ENCODE results near the gene TTC34. TPM values are rescaled to one million over a fixed set of nuclear protein-coding genes. Genes with fewer than 3 reads are reported as not detected.
"Not testable (repeated sequence)": the region's sequence is repeated elsewhere in the genome, so short reads cannot be mapped to it uniquely, and the experiment has no call there.

Gene TTC34
- total and polyA plus RNA-seq, 7 donors: under 0.01 to 0.83 (median 0.56) TPM; not detected in 1

DNA sequence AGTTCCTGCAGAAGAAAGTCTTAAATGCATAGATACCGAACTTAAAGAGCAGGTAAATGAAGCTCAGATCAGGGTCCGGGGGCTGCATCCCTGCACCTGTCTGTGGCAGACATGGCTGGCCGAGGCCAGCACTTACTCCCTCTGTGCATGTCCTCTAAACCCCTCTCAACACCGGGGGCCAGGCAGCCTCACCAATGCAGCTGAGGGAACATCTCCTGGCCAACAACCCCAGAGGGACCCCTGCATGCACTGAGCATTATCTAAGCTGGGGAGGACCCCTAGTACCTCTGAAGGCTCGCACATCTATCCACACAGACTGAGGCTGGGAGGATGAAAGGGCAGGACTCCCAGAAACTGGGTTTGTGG lies 18.4 kb downstream of the TTC34 start:
- Histone ChIP-seq H3K27ac (no peak overlapping the region), H3K4me3 (no peak overlapping the region), H3K36me3 (no peaks in the 10 kb centered on the region), H3K27me3 (peaks cover 0 to 45% (median 19%) of the 10 kb centered on the region in 3 donors), H3K4me1 (no peaks in the 10 kb centered on the region), H3K9me3 (peaks cover 0 to 8% (median 4%) of the 10 kb centered on the region in 4 donors)
- intact Hi-C loops (cut with DNase I): no loop called here
- WGBS, 2 donors: 83 to 88% methylated on average over 5 of the region's 5 CpGs
- TF ChIP-seq POLR2AphosphoS5 (IDR thresholded peaks at IDR 0.05): no peak
- TF ChIP-seq, protein P1, sequence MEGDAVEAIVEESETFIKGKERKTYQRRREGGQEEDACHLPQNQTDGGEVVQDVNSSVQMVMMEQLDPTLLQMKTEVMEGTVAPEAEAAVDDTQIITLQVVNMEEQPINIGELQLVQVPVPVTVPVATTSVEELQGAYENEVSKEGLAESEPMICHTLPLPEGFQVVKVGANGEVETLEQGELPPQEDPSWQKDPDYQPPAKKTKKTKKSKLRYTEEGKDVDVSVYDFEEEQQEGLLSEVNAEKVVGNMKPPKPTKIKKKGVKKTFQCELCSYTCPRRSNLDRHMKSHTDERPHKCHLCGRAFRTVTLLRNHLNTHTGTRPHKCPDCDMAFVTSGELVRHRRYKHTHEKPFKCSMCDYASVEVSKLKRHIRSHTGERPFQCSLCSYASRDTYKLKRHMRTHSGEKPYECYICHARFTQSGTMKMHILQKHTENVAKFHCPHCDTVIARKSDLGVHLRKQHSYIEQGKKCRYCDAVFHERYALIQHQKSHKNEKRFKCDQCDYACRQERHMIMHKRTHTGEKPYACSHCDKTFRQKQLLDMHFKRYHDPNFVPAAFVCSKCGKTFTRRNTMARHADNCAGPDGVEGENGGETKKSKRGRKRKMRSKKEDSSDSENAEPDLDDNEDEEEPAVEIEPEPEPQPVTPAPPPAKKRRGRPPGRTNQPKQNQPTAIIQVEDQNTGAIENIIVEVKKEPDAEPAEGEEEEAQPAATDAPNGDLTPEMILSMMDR (IDR thresholded peaks at IDR 0.05): no peak
- no peak for TF ChIP-seq POLR2A (IDR thresholded peaks at IDR 0.05)
- TF ChIP-seq EP300 (IDR thresholded peaks at IDR 0.05): no peak
- peak; percentile 51 for DNase-seq

DNA sequence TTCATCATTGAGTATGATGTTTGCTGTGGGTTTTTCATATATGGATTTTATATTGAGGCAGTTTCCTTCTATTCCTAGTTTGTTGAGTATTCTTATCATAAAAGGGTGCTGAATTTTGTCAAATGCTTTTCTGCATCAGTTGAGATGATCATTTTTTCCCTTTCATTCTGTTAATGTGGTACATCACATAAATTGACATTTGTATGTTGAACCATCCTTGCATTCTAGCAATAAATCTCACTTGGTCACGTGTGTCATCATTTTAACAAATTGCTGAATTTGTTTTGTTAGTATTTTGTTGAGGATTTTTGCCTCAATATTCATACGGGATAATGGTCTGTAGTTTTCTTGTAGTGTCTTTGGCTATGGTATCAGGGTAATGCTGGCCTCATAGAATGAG lies 19.9 kb downstream of the TTC34 start:
- H3K9me3 ChIP-seq: peaks cover 0 to 8% (median 4%) of the 10 kb centered on the region in 4 donors
- TF ChIP-seq POLR2A (IDR thresholded peaks at IDR 0.05) (no peak), EP300 (IDR thresholded peaks at IDR 0.05) (no peak)
- TF ChIP-seq, protein P1 (IDR thresholded peaks at IDR 0.05): no peak
- no peak overlapping the region for H3K27ac ChIP-seq
- intact Hi-C loops (cut with DNase I): no loop called here
- 68 to 74% methylated on average over 2 of the region's 2 CpGs for WGBS, 2 donors
- no peak for DNase-seq
- no peaks in the 10 kb centered on the region for H3K4me1 ChIP-seq
- no peak overlapping the region for H3K4me3 ChIP-seq
- H3K27me3 ChIP-seq: peaks cover 0 to 37% (median 5%) of the 10 kb centered on the region in 3 donors
- H3K36me3 ChIP-seq: no peaks in the 10 kb centered on the region

DNA sequence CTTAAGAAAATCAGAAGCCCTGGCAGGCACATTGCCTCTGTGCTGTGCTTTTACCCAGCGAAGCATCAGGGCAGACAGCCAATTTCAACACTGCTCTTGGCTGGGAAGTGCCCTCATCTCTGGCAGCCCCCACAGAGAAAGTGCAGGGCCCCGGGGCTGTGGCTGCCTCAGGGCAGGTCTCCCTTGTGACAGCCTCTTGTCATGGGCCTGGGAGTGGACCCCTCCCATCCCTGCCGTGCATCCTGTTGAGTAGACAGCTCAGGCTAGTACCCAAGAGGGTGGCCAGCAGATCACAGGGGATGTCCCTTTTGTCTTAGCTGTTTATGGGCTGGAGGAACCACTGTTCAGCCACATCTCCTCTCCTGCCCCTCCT lies 23.3 kb downstream of the TTC34 start:
- peak; percentile 35 for DNase-seq
- no peak overlapping the region for H3K4me3 ChIP-seq
- peaks cover 0 to 8% (median 4%) of the 10 kb centered on the region in 4 donors for H3K9me3 ChIP-seq
- H3K27me3 ChIP-seq: peaks cover 0 to 21% (median 4%) of the 10 kb centered on the region in 3 donors
- TF ChIP-seq POLR2A (IDR thresholded peaks at IDR 0.05) (no peak), POLR2AphosphoS5 (IDR thresholded peaks at IDR 0.05) (no peak), EP300 (IDR thresholded peaks at IDR 0.05) (no peak)
- TF ChIP-seq, protein P1 (IDR thresholded peaks at IDR 0.05): no peak
- intact Hi-C loops (cut with DNase I): no loop called here
- H3K36me3 ChIP-seq: no peaks in the 10 kb centered on the region
- no peaks in the 10 kb centered on the region for H3K4me1 ChIP-seq
- 16 to 37% methylated on average over 3 of the region's 3 CpGs for WGBS, 2 donors
- H3K27ac ChIP-seq: no peak overlapping the region

DNA sequence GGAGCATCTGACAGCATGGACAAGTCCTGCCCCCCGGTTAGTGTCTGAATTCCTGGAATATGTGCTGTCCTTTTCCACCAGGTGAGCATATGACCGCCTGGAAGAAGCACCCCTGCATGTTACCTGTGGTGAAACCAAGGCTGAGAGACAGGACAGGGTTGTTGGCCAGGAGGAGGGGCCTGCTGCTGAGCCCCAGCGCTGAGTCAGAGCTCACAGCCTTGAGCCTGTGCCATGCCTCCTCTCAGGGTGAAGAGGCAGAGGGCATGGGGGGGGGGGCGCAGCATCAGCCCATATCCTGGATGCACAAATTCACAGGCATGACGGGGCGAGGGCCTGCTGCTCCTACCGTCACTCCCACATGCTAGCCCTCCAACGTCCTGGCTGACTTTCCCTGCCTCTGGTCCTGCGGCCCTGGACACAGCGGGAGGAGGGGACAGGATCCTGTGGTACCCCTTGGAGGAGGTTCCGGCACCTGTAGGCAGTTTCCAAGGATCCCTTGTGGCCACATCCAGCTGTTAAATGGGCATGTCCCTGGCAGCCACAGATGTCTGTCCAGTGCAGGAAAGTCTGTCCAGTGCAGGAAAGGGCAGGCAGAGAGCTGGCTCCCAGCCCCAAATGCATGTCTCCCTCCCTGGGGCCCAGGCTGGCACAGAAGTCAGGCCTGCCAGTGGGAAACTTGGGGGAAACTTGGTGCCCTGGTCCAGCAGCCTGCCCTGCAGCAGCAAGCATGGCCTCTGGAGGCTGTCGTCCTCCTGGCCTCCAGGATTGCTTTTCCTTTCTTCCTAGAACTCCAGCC lies 23.9 kb downstream of the TTC34 start:
- TF ChIP-seq POLR2AphosphoS5 (IDR thresholded peaks at IDR 0.05): no peak
- Histone ChIP-seq H3K36me3 (no peaks in the 10 kb centered on the region), H3K27me3 (peaks cover 0 to 24% (median 4%) of the 10 kb centered on the region in 3 donors), H3K27ac (no peak overlapping the region), H3K4me3 (no peak overlapping the region), H3K9me3 (peaks cover 0 to 8% (median 4%) of the 10 kb centered on the region in 4 donors), H3K4me1 (no peaks in the 10 kb centered on the region)
- intact Hi-C loops (cut with DNase I): no loop called here
- DNase-seq: peak; percentile 59
- WGBS, 2 donors: 55 to 61% methylated on average over 12 of the region's 12 CpGs

DNA sequence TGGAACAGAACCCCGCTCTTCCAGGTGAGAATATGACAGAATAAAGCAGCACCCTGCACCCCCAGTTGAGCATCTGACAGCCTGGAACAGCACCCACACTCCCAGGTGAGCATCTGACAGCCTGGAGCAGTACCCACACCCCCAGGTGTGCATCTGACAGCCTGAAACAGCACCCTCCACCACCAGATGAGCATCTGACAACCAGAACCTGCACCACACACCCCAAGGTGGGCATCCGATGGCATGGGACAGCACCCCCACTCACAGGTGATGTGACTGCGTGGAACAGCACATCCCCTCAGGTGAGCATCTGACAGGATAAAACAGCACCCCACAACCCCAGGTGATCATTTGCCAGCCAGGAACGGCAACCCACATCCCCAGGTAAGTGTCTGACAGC lies 26.2 kb downstream of the TTC34 start:
- 57 to 73% methylated on average over 4 of the region's 4 CpGs for WGBS, 2 donors
- not testable (repeated sequence) for H3K36me3 ChIP-seq

DNA sequence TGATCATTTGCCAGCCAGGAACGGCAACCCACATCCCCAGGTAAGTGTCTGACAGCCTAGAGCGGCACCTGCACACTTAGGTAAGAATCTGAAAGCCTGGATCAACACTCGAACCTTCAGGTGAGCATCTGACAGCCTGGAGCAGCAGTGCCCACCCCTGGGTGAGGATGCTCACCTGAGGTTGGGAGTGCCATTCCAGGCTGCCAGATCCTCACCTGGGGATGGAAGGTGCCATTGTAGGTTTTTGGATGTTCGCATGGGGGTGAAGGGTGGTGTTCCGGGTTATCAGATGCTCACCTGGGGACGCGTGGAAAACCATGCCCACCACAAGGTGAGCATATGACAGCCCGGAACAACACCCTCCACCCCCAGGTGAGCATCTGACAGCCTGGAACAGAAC lies 33.4 kb downstream of the TTC34 start:
- H3K27ac ChIP-seq; H3K36me3 ChIP-seq; H3K4me3 ChIP-seq; H3K9me3 ChIP-seq; H3K27me3 ChIP-seq; intact Hi-C loops (cut with DNase I); H3K4me1 ChIP-seq: not testable (repeated sequence)
- 58 to 68% methylated on average over 8 of the region's 8 CpGs for WGBS, 2 donors
- DNase-seq: peak; percentile 9

More for the DNA sequence above, 26.2 kb downstream of the TTC34 start:
- H3K27ac ChIP-seq; H3K4me1 ChIP-seq; intact Hi-C loops (cut with DNase I); H3K9me3 ChIP-seq; H3K4me3 ChIP-seq: not testable (repeated sequence)
- peak; percentile 17 for DNase-seq
- peaks cover 0 to 18% (median 4%) of the 10 kb centered on the region in 3 donors for H3K27me3 ChIP-seq

DNA sequence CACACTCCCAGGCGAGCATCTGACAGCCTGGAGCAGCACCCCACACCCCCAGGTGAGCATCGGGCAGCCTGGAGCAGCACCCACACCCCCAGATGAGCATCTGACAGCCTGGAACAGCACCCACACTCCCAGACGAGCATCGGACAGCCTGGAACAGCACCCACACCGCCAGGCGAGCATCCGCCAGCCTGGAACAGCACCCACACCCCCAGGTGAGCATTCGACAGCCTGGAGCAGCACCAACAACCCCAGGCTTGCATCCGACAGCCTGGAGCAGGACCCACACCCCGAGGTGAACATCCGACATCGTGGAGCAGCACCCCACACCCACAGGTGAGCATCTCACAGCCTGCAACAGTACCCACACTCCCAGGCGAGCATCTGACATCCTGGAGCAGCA lies 42.1 kb downstream of the TTC34 start:
- intact Hi-C loops (cut with DNase I); H3K4me3 ChIP-seq; H3K27ac ChIP-seq; H3K9me3 ChIP-seq; H3K4me1 ChIP-seq; H3K27me3 ChIP-seq; H3K36me3 ChIP-seq: not testable (repeated sequence)
- peak; percentile 50 for DNase-seq
- WGBS, 2 donors: 51 to 61% methylated on average over 9 to 12 of the region's 13 CpGs

DNA sequence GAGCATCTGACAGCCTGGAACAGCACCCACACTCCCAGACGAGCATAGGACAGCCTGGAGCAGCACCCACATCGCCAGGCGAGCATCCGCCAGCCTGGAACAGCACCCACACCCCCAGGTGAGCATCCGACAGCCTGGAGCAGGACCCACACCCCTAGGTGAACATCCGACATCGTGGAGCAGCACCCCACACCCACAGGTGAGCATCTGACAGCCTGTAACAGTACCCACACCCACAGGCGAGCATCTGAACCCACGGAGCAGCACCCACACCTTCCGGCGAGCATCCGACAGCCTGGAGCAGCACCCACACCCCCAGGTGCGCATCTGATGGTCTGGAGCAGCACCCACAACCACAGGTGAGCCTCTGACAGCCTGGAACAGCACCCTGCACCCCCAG lies 44.0 kb downstream of the TTC34 start:
- peak; percentile 47 for DNase-seq
- H3K36me3 ChIP-seq; H3K27ac ChIP-seq; intact Hi-C loops (cut with DNase I); H3K9me3 ChIP-seq; H3K27me3 ChIP-seq; H3K4me3 ChIP-seq; H3K4me1 ChIP-seq: not testable (repeated sequence)
- WGBS, 2 donors: 45 to 61% methylated on average over 8 of the region's 13 CpGs

DNA sequence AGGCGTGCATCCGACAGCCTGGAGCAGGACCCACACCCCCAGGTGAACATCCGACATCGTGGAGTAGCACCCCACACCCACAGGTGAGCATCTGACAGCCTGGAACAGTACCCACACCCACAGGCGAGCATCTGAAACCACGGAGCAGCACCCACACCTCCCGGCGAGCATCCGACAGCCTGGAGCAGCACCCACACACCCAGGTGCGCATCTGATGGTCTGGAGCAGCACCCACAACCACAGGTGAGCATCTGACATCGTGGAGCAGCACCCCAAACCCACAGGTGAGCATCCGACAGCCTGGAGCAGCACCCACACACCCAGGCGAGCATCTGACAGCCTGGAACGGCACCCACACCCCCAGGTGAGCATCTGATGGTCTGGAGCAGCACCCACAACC lies 46.1 kb downstream of the TTC34 start:
- H3K36me3 ChIP-seq; H3K27me3 ChIP-seq; H3K4me1 ChIP-seq; H3K9me3 ChIP-seq; intact Hi-C loops (cut with DNase I); H3K27ac ChIP-seq; H3K4me3 ChIP-seq: not testable (repeated sequence)
- DNase-seq: peak; percentile 42
- 35 to 54% methylated on average over 9 to 10 of the region's 14 CpGs for WGBS, 2 donors

Data from sigmoid colon (tissue), 7 donors.